ENCODE measurements around the gene SPON1. TPM values are rescaled to one million over a fixed set of nuclear protein-coding genes. Genes with fewer than 3 reads are reported as not detected.

SPON1 gene
- total and polyA plus RNA-seq, 12 donors = 2.7 to 116 (median 34.4) TPM

GRCh38 chr11:13941775-13942174, 20.7 kb upstream of the SPON1 start:
- 92 to 100% (median 100%) methylated on average over 1 of the region's 1 CpG for WGBS, 4 donors
- TF ChIP-seq CTCF (IDR thresholded peaks at IDR 0.05) = no peak
- no peak for DNase-seq
- no peaks in the 10 kb centered on the region for H3K36me3 ChIP-seq (replicated peaks in 1 of 2)
- no peaks in the 10 kb centered on the region for H3K4me1 ChIP-seq (replicated peaks in 1 of 2)
- H3K9me3 ChIP-seq (replicated peaks in 1 of 3) = no peaks in the 10 kb centered on the region
- intact Hi-C loops (cut with DNase I) = no loop called here
- H3K27me3 ChIP-seq = no peaks in the 10 kb centered on the region
- H3K27ac ChIP-seq = no peak overlapping the region
- H3K4me3 ChIP-seq = no peak overlapping the region

GRCh38 chr11:13942378-13942777, 20.1 kb upstream of the SPON1 start:
- Histone ChIP-seq H3K4me1 (replicated peaks in 1 of 2) (no peaks in the 10 kb centered on the region), H3K4me3 (no peak overlapping the region), H3K27me3 (no peaks in the 10 kb centered on the region), H3K27ac (no peak overlapping the region), H3K9me3 (replicated peaks in 1 of 3) (no peaks in the 10 kb centered on the region), H3K36me3 (replicated peaks in 1 of 2) (no peaks in the 10 kb centered on the region)
- TF ChIP-seq POLR2A (IDR thresholded peaks at IDR 0.05) = no peak
- no peak for TF ChIP-seq CTCF (IDR thresholded peaks at IDR 0.05)
- no peak for DNase-seq
- intact Hi-C loops (cut with DNase I) = no loop called here
- 74 to 87% (median 76%) methylated on average over 1 of the region's 1 CpG for WGBS, 4 donors

GRCh38 chr11:13942971-13943381, 19.5 kb upstream of the SPON1 start:
- H3K9me3 ChIP-seq (replicated peaks in 1 of 3) = no peaks in the 10 kb centered on the region
- H3K36me3 ChIP-seq (replicated peaks in 1 of 2) = no peaks in the 10 kb centered on the region
- TF ChIP-seq POLR2A (IDR thresholded peaks at IDR 0.05) (no peak), CTCF (IDR thresholded peaks at IDR 0.05) (no peak)
- DNase-seq = no peak
- no peaks in the 10 kb centered on the region for H3K4me1 ChIP-seq (replicated peaks in 1 of 2)
- no peak overlapping the region for H3K27ac ChIP-seq
- no peaks in the 10 kb centered on the region for H3K27me3 ChIP-seq
- H3K4me3 ChIP-seq = no peak overlapping the region
- intact Hi-C loops (cut with DNase I) = no loop called here

- H3K4me1 ChIP-seq (replicated peaks in 1 of 2) = no peaks in the 10 kb centered on the region
- H3K27ac ChIP-seq = no peak overlapping the region
- WGBS, 4 donors = 86 to 90% (median 88%) methylated on average over 3 of the region's 3 CpGs
- H3K36me3 ChIP-seq (replicated peaks in 1 of 2) = no peaks in the 10 kb centered on the region
- H3K27me3 ChIP-seq = no peaks in the 10 kb centered on the region
- H3K4me3 ChIP-seq = no peak overlapping the region
- no peaks in the 10 kb centered on the region for H3K9me3 ChIP-seq (replicated peaks in 1 of 3)
- intact Hi-C loops (cut with DNase I) = no loop called here
- DNase-seq = no peak
- TF ChIP-seq POLR2A (IDR thresholded peaks at IDR 0.05) (no peak), CTCF (IDR thresholded peaks at IDR 0.05) (no peak)
Measured at GRCh38 chr11:13944016-13944415, 18.5 kb upstream of the SPON1 start.
